K562 (cell line): ENCODE data around the gene PHLDB2. TPM values are rescaled to one million over a fixed set of nuclear protein-coding genes. Genes with fewer than 3 reads are reported as not detected.

ENCODE experiments used
- ATAC-seq: fragments of 200-7000 bp; cut with Tn5 transposase; 3 replicates; pipeline ENCODE4 v1.9.1; 2020; ENCODE audit warnings: moderate library complexity
- BruUV-seq: library from RNA; stranded (reverse); fragments of 400-500 nt; replicated peaks from 2 replicates; lab custom pipeline; 2021; lab: Mats Ljungman, UMichigan
- CTCF ChIA-PET: fragments of 300-600 bp; formaldehyde crosslinking; extraction: SDS; loops from one replicate; lab custom pipeline; 2021; ENCODE audit warnings: low intra/inter-chr PET ratio; lab: Yijun Ruan, JAX
- POLR2A ChIA-PET: fragments of 300-600, 350-650 bp; sonication (Branson Sonifier 250); formaldehyde crosslinking; extraction: SDS; loops from one replicate; lab custom pipeline; 2021; ENCODE audit warnings: antibody characterized with exemption, inconsistent platforms; lab: Yijun Ruan, JAX
- DNase-seq, 4 experiments: peaks; one replicate each; pipeline versions ENCODE4 v3.0.0 to v3.0.0-alpha.2; 2011 to 2018; ENCODE audit warnings: low spot score in 3 of 4, mixed read lengths in 3 of 4; ENCODE audit errors: extremely low read depth in 1 of 4
- FAIRE-seq: peaks from 2 replicates; lab custom pipeline; 2011; peaks lifted over from hg19 to GRCh38; lab: Jason Lieb, UNC
- H2AFZ ChIP-seq: 2 replicates; pipeline ENCODE4 v1.6.0; 2011; ENCODE audit warnings: low read depth, low read length, control low read depth, inconsistent platforms
- H3K27ac ChIP-seq: fragments of 200-600 bp; 3 replicates; pipeline ENCODE4 v1.8.0; 2011; ENCODE audit warnings: low read depth, mild to moderate bottlenecking, control low read depth, inconsistent platforms, low read length, moderate library complexity, mixed read lengths; ENCODE audit errors: extremely low read depth
- H3K27me3 ChIP-seq, 2 experiments: fragments of 300-600 bp in 1 of 2; 2 replicates in 1 of 2; 3 replicates in 1 of 2; pipeline versions ENCODE4 v1.6.0 to v1.8.0; 2011; ENCODE audit warnings: inconsistent platforms in 2 of 2, low read length in 2 of 2, mild to moderate bottlenecking in 1 of 2, mixed read lengths in 1 of 2, moderate library complexity in 1 of 2; ENCODE audit not compliant: control insufficient read depth in 2 of 2, insufficient read depth in 2 of 2
- H3K36me3 ChIP-seq: fragments of 300-600 bp; 3 replicates; pipeline ENCODE4 v1.8.0; 2011; ENCODE audit warnings: mild to moderate bottlenecking, low read length, inconsistent platforms; ENCODE audit not compliant: control insufficient read depth, insufficient read depth
- H3K4me1 ChIP-seq, 2 experiments: fragments of 200-600 bp in 1 of 2; replicated peaks in 1 of 2; 2 replicates in 1 of 2; 3 replicates in 1 of 2; pipeline versions ENCODE4 v1.5.1 to v1.8.0; 2011; ENCODE audit warnings: inconsistent platforms in 2 of 2, low read length in 2 of 2, mild to moderate bottlenecking in 1 of 2, mixed read lengths in 1 of 2, moderate library complexity in 1 of 2; ENCODE audit not compliant: control insufficient read depth in 2 of 2, insufficient read depth in 2 of 2
- H3K4me2 ChIP-seq: 2 replicates; pipeline ENCODE4 v1.6.1; 2011; ENCODE audit warnings: low read length, control low read depth, inconsistent platforms, mixed read lengths; ENCODE audit not compliant: insufficient read depth
- H3K4me3 ChIP-seq: fragments of 200-600 bp; sonication (generic), shearing (Covaris generic); 2 replicates; pipeline ENCODE4 v1.5.1; 2016; ENCODE audit warnings: control low read depth, inconsistent platforms
- H3K79me2 ChIP-seq: fragments of 200-600 bp; 3 replicates; pipeline ENCODE4 v1.8.0; 2011; ENCODE audit warnings: low read length, inconsistent platforms; ENCODE audit not compliant: control insufficient read depth, insufficient read depth
- H3K9ac ChIP-seq, 2 experiments: 2 replicates each; pipeline versions ENCODE4 v1.6.0 to v1.6.1; 2011; ENCODE audit warnings: low read depth in 2 of 2, low read length in 2 of 2, control low read depth in 1 of 2, inconsistent platforms in 1 of 2, mild to moderate bottlenecking in 1 of 2, mixed read lengths in 1 of 2; ENCODE audit not compliant: insufficient read depth in 1 of 2
- H3K9me1 ChIP-seq: one replicate; pipeline ENCODE4 v1.6.0; 2011; ENCODE audit warnings: inconsistent platforms, mild to moderate bottlenecking, low read length, moderate library complexity; ENCODE audit not compliant: control insufficient read depth, insufficient read depth
- H3K9me3 ChIP-seq: replicated peaks from 2 replicates; pipeline ENCODE4 v1.5.1; 2011; ENCODE audit warnings: low read depth, low read length, inconsistent platforms; ENCODE audit not compliant: control insufficient read depth, insufficient read depth
- H4K20me1 ChIP-seq: replicated peaks from 2 replicates; pipeline ENCODE4 v1.6.1; 2011; ENCODE audit warnings: low read length, inconsistent platforms, mixed read lengths; ENCODE audit not compliant: control insufficient read depth, insufficient read depth
- ARHGAP35 ChIP-seq: fragments of 450-650 bp; IDR thresholded peaks from 2 replicates; pipeline ENCODE4 v1.6.1; 2018; ENCODE audit not compliant: partially characterized antibody
- ETV6 ChIP-seq, 3 experiments: fragments of 150-350 bp in 1 of 3; sonication (generic) in 1 of 3; formaldehyde crosslinking in 1 of 3; IDR thresholded peaks; 2 replicates each; pipeline versions ENCODE4 v1.6.1 to v1.8.0; 2014 to 2022; ENCODE audit warnings: borderline replicate concordance in 2 of 3, low read depth in 2 of 3, antibody characterized with exemption in 1 of 3, low read length in 1 of 3, mild to moderate bottlenecking in 1 of 3, missing genetic modification reagents in 1 of 3
- GATAD2B ChIP-seq: fragments of 450-650 bp; IDR thresholded peaks from 2 replicates; pipeline ENCODE4 v1.6.1; 2017; ENCODE audit warnings: mild to moderate bottlenecking, borderline replicate concordance
- NELFE ChIP-seq: IDR thresholded peaks from 2 replicates; pipeline ENCODE4 v1.6.1; 2011; ENCODE audit warnings: mild to moderate bottlenecking; ENCODE audit not compliant: insufficient read depth, insufficient read length
- NUFIP1 ChIP-seq: fragments of 450-650 bp; IDR thresholded peaks from 2 replicates; pipeline ENCODE4 v1.6.1; 2018; ENCODE audit not compliant: partially characterized antibody
- RB1 ChIP-seq: fragments of 450-650 bp; IDR thresholded peaks from 2 replicates; pipeline ENCODE4 v1.6.1; 2017; ENCODE audit warnings: low read depth, mild to moderate bottlenecking
- RBM17 ChIP-seq: fragments of 200-400 bp; formaldehyde crosslinking; IDR thresholded peaks from 2 replicates; pipeline ENCODE4 v1.6.1; 2017; ENCODE audit warnings: low read depth, mild to moderate bottlenecking, low read length, borderline replicate concordance
- SIRT6 ChIP-seq: IDR thresholded peaks from one replicate; pipeline ENCODE4 v1.6.1; 2012; ENCODE audit warnings: low read depth, mild to moderate bottlenecking, control low read depth, inconsistent platforms, low read length, moderate library complexity
- ZFP1 ChIP-seq: fragments of 450-650 bp; formaldehyde crosslinking; IDR thresholded peaks from 2 replicates; pipeline ENCODE4 v1.4.0; 2020; ENCODE audit warnings: mild to moderate bottlenecking, mixed read lengths
- ZNF165 ChIP-seq: fragments of 250-450 bp; sonication (Bioruptor Pico); IDR thresholded peaks from 2 replicates; pipeline ENCODE4 v1.4.0; 2020; ENCODE audit warnings: borderline replicate concordance
- ZNF41 ChIP-seq: fragments of 250-450 bp; sonication (Bioruptor Pico); conservative IDR thresholded peaks from 2 replicates; pipeline ENCODE4 v1.4.0; 2020; ENCODE audit warnings: mild to moderate bottlenecking
- WGBS: fragments of 100-300 bp; shearing (Covaris generic); methylation state at CpG from one replicate; pipeline ENCODE4 v1.1.6; 2016; ENCODE audit warnings: low coverage, mixed read lengths; ENCODE audit not compliant: insufficient coverage; ENCODE audit errors: missing lambda C conversion rate; 5-methylcytosine and 5-hydroxymethylcytosine counted together
- in situ Hi-C: fragments of 300-500 bp; cut with MboI; formaldehyde crosslinking; loops from 4 replicates; pipeline ENCODE4 v1.15.0; 2018; ENCODE audit warnings: inconsistent platforms, mixed read lengths
- intact Hi-C: fragments of 100-400 bp; cut with micrococcal nuclease; formaldehyde crosslinking; loops from 2 replicates; pipeline ENCODE4 v1.14.2; 2022
- polyA plus RNA-seq, 8 experiments: library from polyadenylated mRNA; depleted of rRNA in 4 of 8; stranded (reverse) in 5 of 8; unstranded in 3 of 8; fragments of >200 nt; fragmentation: Nextera tagmentation in 2 of 8; fragmentation: Illumina TruSeq in 1 of 8; extraction: Ambion mirVana in 2 of 8; extraction: Trizol in 1 of 8; gene quantifications; 2 replicates each; pipeline versions ENCODE4 v1.2.1 to v1.2.3, GENCODE V29; 2011 to 2014; ENCODE audit warnings: inconsistent platforms in 1 of 8, missing spikeins in 1 of 8
- total RNA-seq, 7 experiments: library from RNA; depleted of rRNA in 6 of 7; stranded (reverse); fragments of >200 nt in 6 of 7; fragmentation: Illumina TruSeq in 2 of 7; extraction: Trizol in 2 of 7; gene quantifications; 2 replicates each; pipeline versions ENCODE4 v1.2.1 to v1.2.3, GENCODE V29; 2011 to 2021; ENCODE audit warnings: low replicate concordance in 1 of 7
- TF ChIP-seq, protein P1 (sequence below): fragments of 450-650 bp; formaldehyde crosslinking; IDR thresholded peaks from 2 replicates; pipeline ENCODE4 v1.4.0; 2022; ENCODE audit warnings: mild to moderate bottlenecking, moderate library complexity

PHLDB2 gene
- total and polyA plus RNA-seq, 9 of the 15 experiments (the other 6 are each of a cell fraction or from before 2014, with no cell fraction given): 0.04 TPM; not detected in 8

DNA sequence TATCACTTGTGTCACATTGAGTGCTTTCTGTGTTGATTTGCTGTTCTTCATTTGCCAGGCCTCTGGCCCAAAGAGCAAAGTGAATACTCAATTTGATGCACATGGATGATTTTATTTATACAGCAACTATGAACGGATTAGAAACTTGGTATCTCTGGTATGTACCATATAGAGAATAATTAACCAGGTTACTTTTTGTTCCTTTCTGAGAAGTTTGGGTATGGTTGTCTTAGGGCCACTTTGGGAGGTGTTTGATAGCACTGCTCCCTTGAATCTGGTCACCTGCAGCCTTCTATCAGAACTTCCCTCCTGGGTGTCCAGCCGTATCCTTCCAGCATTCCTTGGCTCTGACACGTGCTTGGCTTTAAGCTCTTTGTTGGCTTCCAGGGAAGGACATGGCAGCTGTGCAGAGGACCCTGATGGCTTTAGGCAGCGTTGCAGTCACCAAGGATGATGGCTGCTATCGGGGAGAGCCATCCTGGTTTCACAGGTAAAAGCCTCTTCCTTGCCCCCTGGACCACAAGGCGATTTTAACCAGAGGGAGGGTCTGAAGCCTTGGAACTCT is 152.4 kb downstream of the PHLDB2 start:
- Histone ChIP-seq H4K20me1 (no peaks in the 10 kb centered on the region), H3K79me2 (no peaks in the 10 kb centered on the region), H2AFZ (no peak overlapping the region), H3K9me1 (no peaks in the 10 kb centered on the region), H3K4me1 (no peaks in the 10 kb centered on the region), H3K9ac (no peak overlapping the region), H3K36me3 (no peaks in the 10 kb centered on the region), H3K4me3 (no peak overlapping the region), H3K9me3 (no peaks in the 10 kb centered on the region), H3K27ac (no peak overlapping the region), H3K27me3 (no peaks in the 10 kb centered on the region; a peak in 1 of 5 replicates), H3K4me2 (no peak overlapping the region)
- DNase-seq (no peak), FAIRE-seq (no peak), ATAC-seq (no peak)
- ChIA-PET POLR2A (no interaction called here), CTCF (no interaction called here)
- in situ Hi-C loops: no loop called here
- 0% methylated on average over 4 of the region's 6 CpGs for WGBS
- TF ChIP-seq RB1 (no peak), ZFP1 (CRISPR knock-in tag) (no peak)
- no TSS peak for BruUV-seq
- intact Hi-C loops: loop anchor here (10.0 kb wide), 1 partner anchor 117 kb away; no protein-coding TSS in a partner anchor

DNA sequence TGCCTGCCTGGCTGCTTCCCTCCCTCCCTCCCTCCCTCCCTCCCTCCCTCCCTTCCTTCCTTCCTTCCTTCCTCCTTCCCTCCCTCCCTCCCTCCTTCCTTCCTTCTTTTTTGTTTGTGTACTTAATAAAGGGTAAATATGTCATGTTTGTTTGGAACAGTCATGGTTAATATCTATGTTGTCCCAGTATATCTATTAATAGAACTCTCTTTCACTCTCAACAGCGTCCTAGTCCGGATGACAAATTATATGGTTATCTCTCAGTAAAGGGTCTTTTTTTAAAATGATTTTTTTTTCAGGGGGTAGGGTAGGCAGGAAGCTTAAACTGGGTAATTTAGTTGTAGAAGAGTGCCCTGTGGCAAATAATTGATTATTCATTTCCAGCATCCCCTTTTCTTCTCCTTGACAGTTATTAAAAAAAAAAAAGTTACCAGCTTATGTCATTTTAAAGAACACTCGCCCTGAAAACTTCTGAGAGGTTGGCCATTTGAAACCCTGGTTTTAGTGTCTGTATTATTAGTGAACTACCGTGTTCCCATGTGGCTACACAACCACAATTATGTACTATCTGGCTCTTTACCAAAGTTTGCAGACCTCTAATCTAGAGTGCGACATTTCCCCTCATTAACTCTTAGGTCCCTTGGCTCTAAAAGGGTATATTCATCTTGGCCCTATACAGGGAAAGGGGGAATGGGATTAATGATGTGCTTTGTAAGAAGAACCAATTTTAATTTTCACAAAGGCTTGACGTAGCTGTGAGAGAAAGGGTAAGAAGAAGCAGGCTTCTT is 153.3 kb downstream of the PHLDB2 start:
- FAIRE-seq: no peak
- Histone ChIP-seq H3K9me1 (no peaks in the 10 kb centered on the region), H3K27me3 (no peaks in the 10 kb centered on the region; a peak in 1 of 5 replicates), H3K27ac (no peak overlapping the region), H3K4me3 (no peak overlapping the region), H3K9ac (no peak overlapping the region), H2AFZ (no peak overlapping the region), H3K4me2 (no peak overlapping the region), H3K4me1 (no peaks in the 10 kb centered on the region), H3K79me2 (no peaks in the 10 kb centered on the region), H3K36me3 (no peaks in the 10 kb centered on the region), H3K9me3 (no peaks in the 10 kb centered on the region), H4K20me1 (no peaks in the 10 kb centered on the region)
- 20% methylated on average over 6 of the region's 6 CpGs for WGBS
- in situ Hi-C loops: no loop called here
- no peak for DNase-seq
- no peak for ATAC-seq
- intact Hi-C loops: loop anchor here (10.0 kb wide), 1 partner anchor 118 kb away; no protein-coding TSS in a partner anchor
- no TSS peak for BruUV-seq
- POLR2A ChIA-PET: no interaction called here
- CTCF ChIA-PET: no interaction called here
- no peak for TF ChIP-seq ETV6 (IDR thresholded peaks at IDR 0.05; ENCODE audit: borderline replicate concordance in 1 of 2, low read depth in 2 of 2, low read length in 1 of 2)
- no peak for TF ChIP-seq ETV6 (CRISPR knock-in tag; IDR thresholded peaks at IDR 0.05; ENCODE audit: borderline replicate concordance)
- TF ChIP-seq GATAD2B: no peak
- no peak for TF ChIP-seq NUFIP1
- TF ChIP-seq ZNF165 (CRISPR knock-in tag): no peak
- no peak for TF ChIP-seq ZNF41 (CRISPR knock-in tag)
- TF ChIP-seq NELFE: no peak
- TF ChIP-seq RBM17: no peak
- TF ChIP-seq ARHGAP35: no peak
- TF ChIP-seq, protein P1, sequence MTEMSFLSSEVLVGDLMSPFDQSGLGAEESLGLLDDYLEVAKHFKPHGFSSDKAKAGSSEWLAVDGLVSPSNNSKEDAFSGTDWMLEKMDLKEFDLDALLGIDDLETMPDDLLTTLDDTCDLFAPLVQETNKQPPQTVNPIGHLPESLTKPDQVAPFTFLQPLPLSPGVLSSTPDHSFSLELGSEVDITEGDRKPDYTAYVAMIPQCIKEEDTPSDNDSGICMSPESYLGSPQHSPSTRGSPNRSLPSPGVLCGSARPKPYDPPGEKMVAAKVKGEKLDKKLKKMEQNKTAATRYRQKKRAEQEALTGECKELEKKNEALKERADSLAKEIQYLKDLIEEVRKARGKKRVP (CRISPR knock-in tag): no peak
- TF ChIP-seq SIRT6: no peak
